OCI-LY7 (cell line): ENCODE results near the gene UQCRC2. TPM values are rescaled to one million over a fixed set of nuclear protein-coding genes. Genes with fewer than 3 reads are reported as not detected.

ENCODE experiments used
- BruUV-seq: library from RNA; stranded (reverse); fragments of 400-500 nt; replicated peaks from 2 replicates; lab custom pipeline; 2021; lab: Mats Ljungman, UMichigan
- CTCF ChIA-PET: fragments of 300-600 bp; sonication (Branson Sonifier 250); formaldehyde crosslinking; loops from one replicate; lab custom pipeline; 2022; ENCODE audit warnings: antibody characterized with exemption; ENCODE audit not compliant: unreplicated experiment; lab: Charles Lee
- POLR2A ChIA-PET: fragments of 300-600 bp; sonication (Branson Sonifier 250); formaldehyde crosslinking; loops from one replicate; lab custom pipeline; 2022; ENCODE audit warnings: antibody characterized with exemption; lab: Charles Lee
- DNase-seq: peaks from one replicate; pipeline ENCODE4 v3.0.0-alpha.2; 2015; ENCODE audit warnings: low spot score
- H2AFZ ChIP-seq: fragments of 200-600 bp; sonication (generic), shearing (Covaris generic); 2 replicates; pipeline ENCODE4 v1.6.1; 2014; ENCODE audit warnings: mild to moderate bottlenecking, antibody characterized with exemption, low read length, moderate library complexity
- H3K27ac ChIP-seq: fragments of 200-600 bp; sonication (generic); 2 replicates; pipeline ENCODE4 v1.5.1; 2014; ENCODE audit warnings: mixed run types, low read depth, mild to moderate bottlenecking, moderate library complexity, low read length, inconsistent platforms; ENCODE audit not compliant: poor library complexity, severe bottlenecking
- H3K36me3 ChIP-seq: fragments of 200-600 bp; sonication (generic); 2 replicates; pipeline ENCODE4 v1.6.1; 2014; ENCODE audit warnings: mild to moderate bottlenecking, antibody characterized with exemption, low read length, moderate library complexity, mixed read lengths; ENCODE audit not compliant: insufficient read depth
- H3K4me1 ChIP-seq: fragments of 200-600 bp; sonication (generic); 2 replicates; pipeline ENCODE4 v1.5.1; 2014; ENCODE audit warnings: mild to moderate bottlenecking, low read length; ENCODE audit not compliant: insufficient read depth, poor library complexity, severe bottlenecking
- H3K4me2 ChIP-seq: fragments of 200-600 bp; sonication (generic); 2 replicates; pipeline ENCODE4 v1.6.1; 2014; ENCODE audit warnings: mild to moderate bottlenecking, low read length
- H3K4me3 ChIP-seq: fragments of 200-600 bp; sonication (generic); 2 replicates; pipeline ENCODE4 v1.5.1; 2014; ENCODE audit warnings: mild to moderate bottlenecking, low read depth, low read length; ENCODE audit not compliant: poor library complexity, severe bottlenecking
- H3K79me2 ChIP-seq: fragments of 200-600 bp; sonication (generic); 2 replicates; pipeline ENCODE4 v1.6.1; 2016; ENCODE audit warnings: low read depth, mild to moderate bottlenecking, low read length, moderate library complexity, mixed read lengths; ENCODE audit not compliant: insufficient read depth
- H3K9me2 ChIP-seq: fragments of 200-600 bp; sonication (generic); 2 replicates; pipeline ENCODE4 v1.6.1; 2016; ENCODE audit warnings: mild to moderate bottlenecking, low read length, mixed read lengths; ENCODE audit not compliant: insufficient read depth
- H3K9me3 ChIP-seq: fragments of 200-600 bp; sonication (generic); 2 replicates; pipeline ENCODE4 v1.6.1; 2014; ENCODE audit warnings: mild to moderate bottlenecking, mixed run types, low read length, mixed read lengths
- H4K20me1 ChIP-seq: fragments of 200-600 bp; sonication (generic); 2 replicates; pipeline ENCODE4 v1.6.1; 2014; ENCODE audit warnings: mild to moderate bottlenecking, antibody characterized with exemption, low read length, moderate library complexity, mixed read lengths; ENCODE audit not compliant: insufficient read depth
- CTCF ChIP-seq: fragments of 200-600 bp; sonication (generic); conservative IDR thresholded peaks from 2 replicates; pipeline ENCODE4 v1.5.1; 2014; ENCODE audit warnings: mild to moderate bottlenecking, antibody characterized with exemption, low read length, moderate library complexity, mixed read lengths
- EZH2phosphoT487 ChIP-seq: fragments of 200-600 bp; sonication (generic); IDR thresholded peaks from 2 replicates; pipeline ENCODE4 v1.6.1; 2018; ENCODE audit warnings: low read depth, borderline replicate concordance, mild to moderate bottlenecking, mixed run types, antibody characterized with exemption, low read length, moderate library complexity, mixed read lengths
- intact Hi-C: fragments of 100-400 bp; cut with micrococcal nuclease; formaldehyde crosslinking; loops from one replicate; pipeline ENCODE4 v1.10.0; 2022; ENCODE audit not compliant: unreplicated experiment
- total RNA-seq, 2 experiments: library from RNA; depleted of rRNA in 1 of 2; stranded (reverse); fragments of >200 nt in 1 of 2; shearing (Covaris generic) in 1 of 2; gene quantifications; 2 replicates each; pipeline ENCODE4 v1.2.3, GENCODE V29; 2014 to 2022

UQCRC2 gene
- total RNA-seq, 2 experiments from 2014 or later, result 121 to 210 TPM

GRCh38 chr16:21946889-21947635 is 6.1 kb upstream of the UQCRC2 start:
- Histone ChIP-seq H3K79me2 (peaks cover 10% of the 10 kb centered on the region), H3K9me3 (no peaks in the 10 kb centered on the region), H4K20me1 (peaks cover 7% of the 10 kb centered on the region; the same call in 1 of the 2 replicates), H3K4me3 (no peak overlapping the region), H3K9me2 (no peaks in the 10 kb centered on the region), H2AFZ (no peak overlapping the region), H3K4me1 (peaks cover 16% of the 10 kb centered on the region), H3K36me3 (no peaks in the 10 kb centered on the region), H3K27ac (no peak overlapping the region), H3K4me2 (no peak overlapping the region)
- ChIA-PET CTCF (no interaction called here), POLR2A (no interaction called here)
- intact Hi-C loops, result no loop called here
- TF ChIP-seq EZH2phosphoT487 (no peak), CTCF (no peak)
- no peak for DNase-seq
- no TSS peak for BruUV-seq

GRCh38 chr16:21949713-21950260 is 3.4 kb upstream of the UQCRC2 start:
- H3K79me2 ChIP-seq, result peaks cover 34% of the 10 kb centered on the region
- no peak overlapping the region for H3K27ac ChIP-seq
- no peak for DNase-seq
- peaks cover 24% of the 10 kb centered on the region for H3K4me1 ChIP-seq
- H4K20me1 ChIP-seq, result peaks cover 17% of the 10 kb centered on the region
- no peak overlapping the region for H3K4me3 ChIP-seq
- TF ChIP-seq CTCF, result no peak
- no peak for TF ChIP-seq EZH2phosphoT487
- intact Hi-C loops, result loop anchor here (5.0 kb wide), 2 partner anchors 48 to 348 kb away; partner anchors contain the start of gene POLR3E
- no peaks in the 10 kb centered on the region for H3K9me3 ChIP-seq
- no peaks in the 10 kb centered on the region for H3K36me3 ChIP-seq
- no peak overlapping the region for H3K4me2 ChIP-seq
- ChIA-PET CTCF (interaction anchor here (1.0 kb wide), 1 partner anchor 257 kb away, joined by 3 read pairs; no protein-coding TSS in a partner anchor), POLR2A (interaction anchor here (0.6 to 0.7 kb wide), 2 partner anchors 367 to 916 kb away, joined by 3 to 6 read pairs; no protein-coding TSS in a partner anchor)
- H3K9me2 ChIP-seq, result no peaks in the 10 kb centered on the region
- no TSS peak for BruUV-seq
- no peak overlapping the region for H2AFZ ChIP-seq
